ENCODE results near the gene HPSE2.

GRCh38 chr10:98910048-98910447 is 325.6 kb downstream of the HPSE2 start:
- TF ChIP-seq YY1 (IDR thresholded peaks at IDR 0.05) (no peak), JUND (IDR thresholded peaks at IDR 0.05) (no peak), HNF4G (IDR thresholded peaks at IDR 0.05) (no peak), CTCF (IDR thresholded peaks at IDR 0.05; ENCODE audit: low read depth, low read length, missing input control) (no peak), ZBTB33 (IDR thresholded peaks at IDR 0.05) (no peak), FOXA1 (IDR thresholded peaks at IDR 0.05) (no peak), RAD21 (IDR thresholded peaks at IDR 0.05) (no peak)
